Activated CD8-positive, alpha-beta T cell treated with anti-CD3 and anti-CD28 coated beads, Interleukin-2, amount 10 ng/mL, durations not matched to agents 7 days and 5 days (primary cell): Measurements from ENCODE around the gene BPI. TPM values are rescaled to one million over a fixed set of nuclear protein-coding genes. Genes with fewer than 3 reads are reported as not detected.

Experiments
- ATAC-seq: fragments of 150-1000 bp; cut with Tn5 transposase; one replicate; pipeline ENCODE4 v1.10.0; 2021; ENCODE audit warnings: moderate library complexity
- CTCF ChIA-PET: fragments of 350-600 bp; sonication (Branson Sonifier 250); formaldehyde crosslinking; loops from one replicate; lab custom pipeline; 2021; ENCODE audit warnings: antibody characterized with exemption; lab: Charles Lee
- POLR2A ChIA-PET: fragments of 350-600 bp; sonication (Branson Sonifier 250); formaldehyde crosslinking; loops from one replicate; lab custom pipeline; 2021; ENCODE audit warnings: antibody characterized with exemption; lab: Charles Lee
- DNase-seq: peaks from one replicate; pipeline ENCODE4 v3.0.0-alpha.2; 2020
- H3K27ac Mint-ChIP-seq: one replicate; pipeline ENCODE4 v1.8.0; 2021; ENCODE audit warnings: mild to moderate bottlenecking, mixed read lengths
- H3K27me3 Mint-ChIP-seq: one replicate; pipeline ENCODE4 v1.8.0; 2021; ENCODE audit warnings: low read depth, mixed read lengths
- H3K36me3 Mint-ChIP-seq: one replicate; pipeline ENCODE4 v1.8.0; 2021; ENCODE audit warnings: low read depth, mixed read lengths
- H3K4me1 Mint-ChIP-seq: one replicate; pipeline ENCODE4 v1.8.0; 2021; ENCODE audit warnings: low read depth, mixed read lengths
- H3K4me3 Mint-ChIP-seq: one replicate; pipeline ENCODE4 v1.8.0; 2021; ENCODE audit warnings: mild to moderate bottlenecking, mixed read lengths
- H3K9me3 Mint-ChIP-seq: one replicate; pipeline ENCODE4 v1.8.0; 2022; ENCODE audit warnings: mixed read lengths; ENCODE audit not compliant: insufficient read depth
- total RNA-seq, 2 experiments: library from RNA; stranded (reverse); gene quantifications; one replicate each; pipeline ENCODE4 v1.2.3, GENCODE V29; 2021

Gene BPI
- total RNA-seq, 2 experiments from 2014 or later = not detected

DNA sequence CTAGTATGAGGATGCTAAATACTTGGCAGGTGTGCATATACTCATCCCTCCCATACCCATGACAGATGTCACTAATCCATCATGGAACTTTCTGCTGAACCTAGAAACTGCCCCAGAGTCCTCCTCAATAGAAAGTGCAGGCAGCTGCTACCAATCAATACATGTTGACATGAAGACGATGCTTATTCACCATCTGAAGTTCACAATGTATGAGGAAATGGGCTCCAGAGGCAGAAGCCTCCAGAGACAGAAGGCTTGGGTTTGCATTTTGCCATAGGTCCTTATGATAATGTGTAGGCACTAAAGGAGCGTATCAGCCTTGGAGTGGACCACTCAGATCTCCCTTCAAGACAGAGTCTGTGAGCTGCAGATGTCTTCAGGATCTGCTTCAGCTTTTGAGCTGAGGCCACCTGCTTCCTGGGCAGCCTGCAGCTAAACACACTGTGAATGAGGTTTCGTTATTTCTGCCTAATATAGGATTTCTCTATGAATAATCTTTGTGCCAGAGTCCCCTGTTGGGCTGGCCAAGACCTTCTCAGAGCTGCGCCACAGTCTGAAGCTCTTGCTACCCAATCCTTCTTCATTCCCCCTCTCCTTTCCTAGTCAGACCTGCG is 35.9 kb upstream of the BPI start:
- POLR2A ChIA-PET = no interaction called here
- no peak for ATAC-seq

DNA sequence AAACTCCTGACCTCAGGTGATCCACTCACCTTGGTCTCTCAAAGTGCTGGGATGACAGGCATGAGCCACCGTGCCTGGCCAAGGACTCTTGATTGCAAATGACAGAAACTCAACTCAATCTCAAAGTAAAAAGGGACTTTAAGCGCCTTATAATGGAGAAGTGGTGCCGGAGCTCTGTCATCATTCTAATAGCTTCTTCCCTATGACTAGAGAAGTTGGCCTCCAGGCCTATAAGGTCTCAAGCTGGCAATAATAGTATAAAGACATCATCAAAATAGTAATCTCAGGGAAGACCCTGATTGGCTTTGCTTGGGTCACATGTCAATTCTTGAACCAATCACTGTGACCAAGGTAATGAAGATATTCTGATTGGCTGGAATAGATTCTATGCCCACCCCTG is 34.9 kb upstream of the BPI start:
- Mint-ChIP-seq H3K27me3 (peaks cover 25% of the 10 kb centered on the region), H3K9me3 (no peaks in the 10 kb centered on the region), H3K27ac (no peak overlapping the region), H3K36me3 (no peaks in the 10 kb centered on the region), H3K4me3 (no peak overlapping the region), H3K4me1 (no peaks in the 10 kb centered on the region)
- DNase-seq (no peak), ATAC-seq (no peak)
- CTCF ChIA-PET = no interaction called here
- POLR2A ChIA-PET = no interaction called here

More for the DNA sequence above, 35.9 kb upstream of the BPI start:
- peaks cover 25% of the 10 kb centered on the region for H3K27me3 Mint-ChIP-seq
- CTCF ChIA-PET = no interaction called here
- no peak overlapping the region for H3K4me3 Mint-ChIP-seq
- no peak for DNase-seq
- no peak overlapping the region for H3K27ac Mint-ChIP-seq
- no peaks in the 10 kb centered on the region for H3K36me3 Mint-ChIP-seq
- H3K9me3 Mint-ChIP-seq = no peaks in the 10 kb centered on the region
- H3K4me1 Mint-ChIP-seq = no peaks in the 10 kb centered on the region

DNA sequence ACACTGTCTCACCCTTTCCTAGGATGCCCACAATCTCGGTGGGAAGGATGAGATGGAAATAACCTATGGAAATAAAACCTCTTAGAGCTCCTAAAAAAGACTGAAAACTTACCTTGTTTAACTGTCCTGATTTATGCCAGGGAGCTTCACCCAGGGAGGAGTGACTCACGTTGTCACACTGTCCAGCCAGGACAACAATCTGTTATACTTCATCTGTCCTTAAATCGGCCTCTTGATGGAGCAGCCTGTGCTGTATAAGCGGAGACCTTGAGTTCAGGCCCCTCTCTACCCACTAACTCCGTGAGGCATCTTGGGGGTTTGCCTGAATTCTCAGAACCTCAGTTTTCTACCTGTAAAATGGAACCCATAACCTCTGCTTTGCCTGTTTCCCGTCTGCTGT is 34.2 kb upstream of the BPI start:
- Mint-ChIP-seq H3K27ac (no peak overlapping the region), H3K9me3 (no peaks in the 10 kb centered on the region), H3K36me3 (no peaks in the 10 kb centered on the region), H3K27me3 (peaks cover 27% of the 10 kb centered on the region), H3K4me3 (no peak overlapping the region), H3K4me1 (no peaks in the 10 kb centered on the region)
- ChIA-PET POLR2A (no interaction called here), CTCF (no interaction called here)
- ATAC-seq (no peak), DNase-seq (no peak)

- ATAC-seq = no peak
- Mint-ChIP-seq H3K27ac (no peak overlapping the region), H3K4me3 (no peak overlapping the region), H3K36me3 (no peaks in the 10 kb centered on the region), H3K27me3 (peaks cover 17% of the 10 kb centered on the region), H3K9me3 (no peaks in the 10 kb centered on the region), H3K4me1 (no peaks in the 10 kb centered on the region)
- no peak for DNase-seq
- CTCF ChIA-PET = no interaction called here
- POLR2A ChIA-PET = no interaction called here
These were observed 32.9 kb upstream of the BPI start for GRCh38 chr20:38270869-38271605.

- H3K36me3 Mint-ChIP-seq = no peaks in the 10 kb centered on the region
- H3K4me1 Mint-ChIP-seq = no peaks in the 10 kb centered on the region
- ChIA-PET POLR2A (no interaction called here), CTCF (no interaction called here)
- no peaks in the 10 kb centered on the region for H3K9me3 Mint-ChIP-seq
- no peak overlapping the region for H3K27ac Mint-ChIP-seq
- no peak for DNase-seq
- no peak for ATAC-seq
- peaks cover 12% of the 10 kb centered on the region for H3K27me3 Mint-ChIP-seq
- H3K4me3 Mint-ChIP-seq = no peak overlapping the region
These were observed 32.3 kb upstream of the BPI start for GRCh38 chr20:38271608-38272120.

GRCh38 chr20:38272398-38272797 is 31.6 kb upstream of the BPI start:
- H3K4me1 Mint-ChIP-seq = no peaks in the 10 kb centered on the region
- ATAC-seq (no peak), DNase-seq (no peak)
- CTCF ChIA-PET = no interaction called here
- H3K27ac Mint-ChIP-seq = no peak overlapping the region
- H3K36me3 Mint-ChIP-seq = no peaks in the 10 kb centered on the region
- peaks cover 9% of the 10 kb centered on the region for H3K27me3 Mint-ChIP-seq
- H3K4me3 Mint-ChIP-seq = no peak overlapping the region
- POLR2A ChIA-PET = no interaction called here
- H3K9me3 Mint-ChIP-seq = no peaks in the 10 kb centered on the region

DNA sequence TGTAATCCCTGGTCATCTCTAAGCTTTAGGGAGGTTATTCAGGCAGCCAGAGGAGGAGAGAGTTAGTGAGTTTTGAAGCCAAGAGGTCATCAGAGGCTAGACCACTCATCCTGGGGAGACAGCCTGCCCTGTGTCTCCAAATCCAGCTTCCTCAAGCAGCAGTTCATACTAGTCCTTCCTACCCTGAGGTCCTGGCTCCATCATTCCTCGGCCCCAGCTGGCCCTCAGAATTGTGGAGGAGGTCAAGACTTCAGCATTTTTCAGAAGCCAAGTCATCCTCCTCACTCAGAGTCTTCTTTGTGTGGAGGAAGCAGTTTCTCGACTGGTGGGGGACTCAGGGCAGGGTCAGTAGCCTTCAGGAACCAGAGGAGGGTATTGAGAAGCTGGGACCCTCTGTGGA is 31.0 kb upstream of the BPI start:
- H3K36me3 Mint-ChIP-seq = no peaks in the 10 kb centered on the region
- ChIA-PET POLR2A (no interaction called here), CTCF (no interaction called here)
- DNase-seq (no peak), ATAC-seq (no peak)
- H3K4me3 Mint-ChIP-seq = no peak overlapping the region
- no peak overlapping the region for H3K27ac Mint-ChIP-seq
- no peaks in the 10 kb centered on the region for H3K9me3 Mint-ChIP-seq
- H3K27me3 Mint-ChIP-seq = peaks cover 7% of the 10 kb centered on the region
- H3K4me1 Mint-ChIP-seq = no peaks in the 10 kb centered on the region

DNA sequence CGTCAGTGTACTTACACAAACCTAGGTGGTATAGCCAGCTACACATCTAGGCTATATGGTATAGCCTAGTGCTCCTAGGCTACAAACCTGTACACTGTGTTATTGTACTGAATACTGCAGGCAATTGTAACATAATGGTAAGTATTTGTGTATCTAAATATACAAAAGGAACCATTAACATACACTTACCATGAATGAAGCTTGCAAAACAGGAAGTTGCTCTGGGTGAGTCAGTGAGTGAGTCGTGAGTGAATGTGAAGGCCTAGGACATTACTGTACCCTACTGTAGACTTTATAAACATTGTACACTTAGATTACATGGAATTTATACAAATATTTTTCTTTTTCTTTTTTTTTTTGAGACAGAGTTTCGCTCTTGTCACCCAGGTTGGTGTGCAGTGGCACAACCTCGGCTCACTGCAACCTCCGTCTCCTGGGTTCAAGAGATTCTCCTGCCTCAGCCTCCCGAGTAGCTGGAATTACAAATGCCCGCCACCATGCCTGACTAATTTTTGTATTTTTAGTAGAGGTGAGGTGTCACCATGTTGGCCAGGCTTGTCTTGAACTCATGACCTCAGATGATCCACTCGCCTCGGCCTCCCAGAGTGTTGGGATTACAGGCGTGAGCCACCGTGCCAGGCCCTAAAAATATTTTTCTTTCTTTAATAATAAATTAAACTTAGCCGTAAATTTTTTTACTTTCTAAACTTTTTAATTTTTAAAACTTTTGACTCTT is 28.0 kb upstream of the BPI start:
- Mint-ChIP-seq H3K27ac (no peak overlapping the region), H3K4me1 (no peaks in the 10 kb centered on the region), H3K36me3 (no peaks in the 10 kb centered on the region), H3K27me3 (peaks cover 4% of the 10 kb centered on the region), H3K9me3 (no peaks in the 10 kb centered on the region), H3K4me3 (no peak overlapping the region)
- ChIA-PET CTCF (no interaction called here), POLR2A (no interaction called here)
- no peak for ATAC-seq
- DNase-seq = no peak

GRCh38 chr20:38277285-38277684 is 26.7 kb upstream of the BPI start:
- ChIA-PET CTCF (no interaction called here), POLR2A (no interaction called here)
- ATAC-seq = no peak
- no peaks in the 10 kb centered on the region for H3K9me3 Mint-ChIP-seq
- no peak for DNase-seq
- H3K27me3 Mint-ChIP-seq = peaks cover 4% of the 10 kb centered on the region
- no peaks in the 10 kb centered on the region for H3K4me1 Mint-ChIP-seq
- H3K27ac Mint-ChIP-seq = no peak overlapping the region
- no peak overlapping the region for H3K4me3 Mint-ChIP-seq
- no peaks in the 10 kb centered on the region for H3K36me3 Mint-ChIP-seq

DNA sequence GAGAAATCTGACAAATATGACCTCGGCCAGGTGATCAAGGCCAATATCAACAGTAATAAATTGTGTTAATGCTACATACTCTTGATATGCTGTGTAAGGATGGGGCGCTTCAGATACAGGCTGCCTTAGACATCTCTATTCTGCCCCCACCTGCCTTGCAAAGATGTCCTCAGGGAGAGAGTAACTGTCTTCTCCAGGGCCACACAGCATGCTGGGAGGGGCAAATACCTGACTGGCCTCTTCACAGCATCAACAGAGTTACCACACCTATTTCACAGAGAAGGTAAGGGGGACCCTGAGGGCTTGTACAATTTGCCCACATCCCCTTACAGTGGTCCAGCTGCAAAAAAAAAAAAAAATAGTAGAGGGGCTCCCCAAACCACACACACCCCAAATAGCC is 26.3 kb upstream of the BPI start:
- no peaks in the 10 kb centered on the region for H3K9me3 Mint-ChIP-seq
- peaks cover 4% of the 10 kb centered on the region for H3K27me3 Mint-ChIP-seq
- CTCF ChIA-PET = no interaction called here
- POLR2A ChIA-PET = no interaction called here
- H3K27ac Mint-ChIP-seq = no peak overlapping the region
- ATAC-seq (no peak), DNase-seq (no peak)
- no peaks in the 10 kb centered on the region for H3K36me3 Mint-ChIP-seq
- no peak overlapping the region for H3K4me3 Mint-ChIP-seq
- H3K4me1 Mint-ChIP-seq = no peaks in the 10 kb centered on the region

- ATAC-seq (no peak), DNase-seq (no peak)
- H3K27ac Mint-ChIP-seq = no peak overlapping the region
- H3K4me1 Mint-ChIP-seq = no peaks in the 10 kb centered on the region
- H3K9me3 Mint-ChIP-seq = no peaks in the 10 kb centered on the region
- ChIA-PET CTCF (interaction anchor here (0.6 kb wide), 1 partner anchor 195 kb away, joined by 3 read pairs; no protein-coding TSS in a partner anchor), POLR2A (no interaction called here)
- peaks cover 4% of the 10 kb centered on the region for H3K27me3 Mint-ChIP-seq
- H3K4me3 Mint-ChIP-seq = no peak overlapping the region
- H3K36me3 Mint-ChIP-seq = no peaks in the 10 kb centered on the region
These were observed 25.8 kb upstream of the BPI start for GRCh38 chr20:38278131-38278530.

- DNase-seq (no peak), ATAC-seq (no peak)
- H3K4me3 Mint-ChIP-seq = no peak overlapping the region
- POLR2A ChIA-PET = no interaction called here
- H3K9me3 Mint-ChIP-seq = no peaks in the 10 kb centered on the region
- CTCF ChIA-PET = no interaction called here
- H3K4me1 Mint-ChIP-seq = no peaks in the 10 kb centered on the region
- H3K27ac Mint-ChIP-seq = no peak overlapping the region
- H3K27me3 Mint-ChIP-seq = peaks cover 9% of the 10 kb centered on the region
- H3K36me3 Mint-ChIP-seq = no peaks in the 10 kb centered on the region
These were observed 25.2 kb upstream of the BPI start for GRCh38 chr20:38278763-38279162.
